GM20000 (cell line): ENCODE results near the gene IL1R1.

Source experiments
- DNase-seq: peaks from one replicate; pipeline ENCODE4 v3.0.0; 2012; ENCODE audit warnings: low spot score
- CTCF ChIP-seq: IDR thresholded peaks from 2 replicates; pipeline ENCODE4 v1.5.1; 2012; ENCODE audit warnings: mild to moderate bottlenecking, control low read depth; ENCODE audit errors: extremely low read depth, missing control alignments

Gene IL1R1

GRCh38 chr2:102114290-102114721 lies 28.2 kb upstream of the IL1R1 start:
- no peak for DNase-seq

GRCh38 chr2:102114851-102115497 lies 27.6 kb upstream of the IL1R1 start:
- no peak for DNase-seq
- no peak for TF ChIP-seq CTCF

More at GRCh38 chr2:102114290-102114721, 28.2 kb upstream of the IL1R1 start:
- TF ChIP-seq CTCF = no peak

GRCh38 chr2:102116630-102117471 lies 25.7 kb upstream of the IL1R1 start:
- no peak for DNase-seq

GRCh38 chr2:102117472-102117858 lies 25.1 kb upstream of the IL1R1 start:
- no peak for TF ChIP-seq CTCF
- DNase-seq = no peak

More at GRCh38 chr2:102116630-102117471, 25.7 kb upstream of the IL1R1 start:
- TF ChIP-seq CTCF = no peak

GRCh38 chr2:102119255-102119654 lies 23.3 kb upstream of the IL1R1 start:
- TF ChIP-seq CTCF = no peak
- DNase-seq = no peak

- no peak for TF ChIP-seq CTCF
- no peak for DNase-seq
Observed at GRCh38 chr2:102120261-102120660, 22.3 kb upstream of the IL1R1 start.

GRCh38 chr2:102120701-102121159 lies 21.8 kb upstream of the IL1R1 start:
- TF ChIP-seq CTCF = no peak
- no peak for DNase-seq
